A549 (cell line): ENCODE results near the gene KCNH2. TPM values are rescaled to one million over a fixed set of nuclear protein-coding genes. Genes with fewer than 3 reads are reported as not detected.
A peak's percentile ranks its signal among the peaks of the same experiment; 100 is the strongest.

Experiments
- ATAC-seq, 2 experiments: fragments of 200-7000 bp in 1 of 2; fragments of >200 bp in 1 of 2; cut with Nextera tagmentation in 1 of 2; cut with Tn5 transposase in 1 of 2; 3 replicates each; pipeline versions ENCODE4 v1.8.0 to v1.9.1; 2018 to 2020; ENCODE audit warnings: mild to moderate bottlenecking in 1 of 2, moderate library complexity in 1 of 2
- CTCF ChIA-PET: fragments of 300-600 bp; sonication (Branson Sonifier 250); formaldehyde crosslinking; extraction: SDS; loops from one replicate; lab custom pipeline; 2021; ENCODE audit warnings: antibody characterized with exemption, inconsistent platforms; lab: Yijun Ruan, JAX
- POLR2A ChIA-PET: fragments of 350-600 bp; formaldehyde crosslinking; extraction: SDS; loops from one replicate; lab custom pipeline; 2021; ENCODE audit warnings: antibody characterized with exemption, inconsistent platforms; lab: Yijun Ruan, JAX
- DNase-seq, 2 experiments: peaks; one replicate each; pipeline versions ENCODE4 v3.0.0 to v3.0.0-alpha.2; 2011 to 2016; ENCODE audit warnings: low read depth in 1 of 2, low spot score in 1 of 2
- FAIRE-seq: peaks from 2 replicates; lab custom pipeline; 2011; peaks lifted over from hg19 to GRCh38; lab: Jason Lieb, UNC
- H3K27ac ChIP-seq, 2 experiments: fragments of >200 bp; sonication (Bioruptor Twin); formaldehyde crosslinking; 3 replicates each; pipeline ENCODE4 v1.5.1; 2016 to 2017
- H3K4me1 ChIP-seq: fragments of >200 bp; sonication (Bioruptor Twin); formaldehyde crosslinking; 3 replicates; pipeline ENCODE4 v1.6.1; 2016
- H3K4me2 ChIP-seq: fragments of >200 bp; sonication (Bioruptor Twin); formaldehyde crosslinking; 3 replicates; pipeline ENCODE4 v1.6.1; 2016
- H3K4me3 ChIP-seq: fragments of >200 bp; sonication (Bioruptor Twin); formaldehyde crosslinking; 3 replicates; pipeline ENCODE4 v1.5.1; 2016
- H3K9me3 ChIP-seq: fragments of >200 bp; sonication (Bioruptor Twin); formaldehyde crosslinking; 3 replicates; pipeline ENCODE4 v1.6.1; 2016
- CBX2 ChIP-seq: fragments of 200-600 bp; sonication (generic); IDR thresholded peaks from 2 replicates; pipeline ENCODE4 v1.6.1; 2016; ENCODE audit warnings: low read depth, mild to moderate bottlenecking, borderline replicate concordance
- CBX8 ChIP-seq: fragments of 200-600 bp; sonication (generic); IDR thresholded peaks from 2 replicates; pipeline ENCODE4 v1.6.1; 2016
- CHD2 ChIP-seq: fragments of 150-350 bp; IDR thresholded peaks from 2 replicates; pipeline ENCODE4 v1.6.1; 2014; ENCODE audit warnings: low read length; ENCODE audit not compliant: partially characterized antibody
- CTCF ChIP-seq: fragments of >200 bp; sonication (Bioruptor Twin); formaldehyde crosslinking; IDR thresholded peaks from 3 replicates; pipeline ENCODE4 v1.5.1; 2016
- E2F6 ChIP-seq: IDR thresholded peaks from 2 replicates; pipeline ENCODE4 v1.6.1; 2012; ENCODE audit warnings: low read depth, borderline replicate concordance
- EHF ChIP-seq: fragments of 250-450 bp; sonication (Bioruptor Pico); IDR thresholded peaks from 2 replicates; pipeline ENCODE4 v1.5.0; 2020; ENCODE audit warnings: mild to moderate bottlenecking
- ESRRA ChIP-seq: fragments of 150-350 bp; IDR thresholded peaks from 2 replicates; pipeline ENCODE4 v1.6.1; 2014; ENCODE audit warnings: mild to moderate bottlenecking, low read length, borderline replicate concordance
- FOSB ChIP-seq: fragments of 250-450 bp; sonication (Bioruptor Pico); IDR thresholded peaks from 2 replicates; pipeline ENCODE4 v1.5.0; 2020; ENCODE audit warnings: mild to moderate bottlenecking, moderate library complexity
- FOSL2 ChIP-seq, 2 experiments: fragments of 450-650 bp in 1 of 2; fragments of >200 bp in 1 of 2; sonication (Bioruptor Twin) in 1 of 2; formaldehyde crosslinking; IDR thresholded peaks; 2 replicates each; pipeline versions ENCODE4 v1.5.0 to v1.6.1; 2016 to 2020; ENCODE audit warnings: mild to moderate bottlenecking in 1 of 2, moderate library complexity in 1 of 2
- HOXB5 ChIP-seq: fragments of 250-450 bp; sonication (Bioruptor Pico); IDR thresholded peaks from 2 replicates; pipeline ENCODE4 v1.5.0; 2020; ENCODE audit warnings: mild to moderate bottlenecking, moderate library complexity
- JUN ChIP-seq, 2 experiments: fragments of >200 bp; sonication (Bioruptor Twin); formaldehyde crosslinking; IDR thresholded peaks; 2 replicates in 1 of 2; 3 replicates in 1 of 2; pipeline ENCODE4 v1.6.1; 2016 to 2017
- KDM1A ChIP-seq: fragments of 200-600 bp; sonication (generic); IDR thresholded peaks from 2 replicates; pipeline ENCODE4 v1.6.1; 2016; ENCODE audit warnings: low read depth, mild to moderate bottlenecking
- MAFK ChIP-seq: fragments of 450-650 bp; IDR thresholded peaks from 2 replicates; pipeline ENCODE4 v1.6.1; 2014; ENCODE audit not compliant: partially characterized antibody
- MAX ChIP-seq: IDR thresholded peaks from 2 replicates; pipeline ENCODE4 v1.6.1; 2012
- NR3C1 ChIP-seq: fragments of >200 bp; sonication (Bioruptor Twin); formaldehyde crosslinking; IDR thresholded peaks from 3 replicates; pipeline ENCODE4 v1.6.1; 2017
- PBX3 ChIP-seq: IDR thresholded peaks from 2 replicates; pipeline ENCODE4 v1.6.1; 2012
- RAD21 ChIP-seq, 2 experiments: fragments of >200 bp in 1 of 2; sonication (Bioruptor Twin) in 1 of 2; formaldehyde crosslinking in 1 of 2; IDR thresholded peaks in 1 of 2; conservative IDR thresholded peaks in 1 of 2; 2 replicates in 1 of 2; 3 replicates in 1 of 2; pipeline ENCODE4 v1.6.1; 2012 to 2018; ENCODE audit warnings: inconsistent platforms in 1 of 2
- RCOR1 ChIP-seq: fragments of 150-350 bp; IDR thresholded peaks from 2 replicates; pipeline ENCODE4 v1.6.1; 2014; ENCODE audit warnings: antibody characterized with exemption, low read length, low read depth
- RFX5 ChIP-seq: fragments of 450-650 bp; IDR thresholded peaks from 2 replicates; pipeline ENCODE4 v1.7.1; 2014; ENCODE audit warnings: antibody characterized with exemption, mild to moderate bottlenecking, moderate library complexity
- RNF2 ChIP-seq: fragments of 200-600 bp; sonication (generic); IDR thresholded peaks from 2 replicates; pipeline ENCODE4 v1.6.1; 2016; ENCODE audit warnings: low read depth, mild to moderate bottlenecking, antibody characterized with exemption, moderate library complexity, borderline replicate concordance
- USF2 ChIP-seq: fragments of 450-650 bp; IDR thresholded peaks from 2 replicates; pipeline ENCODE4 v1.6.1; 2014; ENCODE audit warnings: antibody characterized with exemption
- ZC3H11A ChIP-seq: fragments of 450-650 bp; IDR thresholded peaks from 2 replicates; pipeline ENCODE4 v1.6.1; 2014; ENCODE audit warnings: antibody characterized with exemption, mild to moderate bottlenecking
- ZNF302 ChIP-seq: fragments of 250-450 bp; sonication (Bioruptor Pico); IDR thresholded peaks from 2 replicates; pipeline ENCODE4 v1.9.0; 2021; ENCODE audit warnings: inconsistent platforms, mild to moderate bottlenecking, moderate library complexity
- ZSCAN20 ChIP-seq: fragments of 250-450 bp; sonication (Bioruptor Pico); IDR thresholded peaks from 2 replicates; pipeline ENCODE4 v1.8.0; 2022; ENCODE audit warnings: mild to moderate bottlenecking, moderate library complexity
- WGBS: methylation state at CpG from one replicate; pipeline ENCODE4 v1.1.6; 2017; ENCODE audit errors: missing lambda C conversion rate; 5-methylcytosine and 5-hydroxymethylcytosine counted together
- polyA plus RNA-seq, 4 experiments: library from polyadenylated mRNA; depleted of rRNA in 3 of 4; stranded (reverse); fragments of >200 nt; fragmentation: RNase III in 1 of 4; extraction: RNeasy Plus Mini Kit Qiagen cat#74134 plus additional on column Dnase treatment in 1 of 4; gene quantifications; 2 replicates in 3 of 4; 3 replicates in 1 of 4; pipeline ENCODE4 v1.2.3, GENCODE V29; 2011 to 2017

KCNH2 gene
- polyA plus RNA-seq, 2 of the 4 experiments (the other 2 are of a cell fraction) = 0.26 to 0.41 TPM

- FAIRE-seq (no peak), ATAC-seq (peak in 1 of 2 experiments; percentile 3; a peak in 1 of 6 replicates), DNase-seq (no peak)
- Histone ChIP-seq H3K4me3 (no peak overlapping the region), H3K9me3 (no peaks in the 10 kb centered on the region), H3K4me2 (no peak overlapping the region), H3K27ac (peak overlapping the region in 1 of 2 experiments; percentile 15; a peak in 3 of 6 replicates), H3K4me1 (peaks cover 23% of the 10 kb centered on the region; the same call in 1 of the 3 replicates)
- ChIA-PET CTCF (interaction anchor here (0.7 to 11.2 kb wide), 14 partner anchors 11 to 111 kb away, joined by 3 to 110 read pairs (median 6); partner anchors contain the start of genes ABCB8 and ATG9B), POLR2A (no interaction called here)
- TF ChIP-seq MAFK (no peak), ZSCAN20 (CRISPR knock-in tag) (no peak), NR3C1 (no peak), RCOR1 (no peak), CHD2 (no peak), RAD21 (conservative IDR thresholded peaks at IDR 0.05 in 1 of 2, IDR thresholded peaks at IDR 0.05 in 1 of 2) (no peak), KDM1A (no peak), FOSB (CRISPR knock-in tag) (no peak), JUN (IDR thresholded peaks at IDR 0.05) (no peak), ESRRA (no peak), HOXB5 (no peak), RFX5 (no peak), CBX2 (no peak), PBX3 (no peak), MAX (no peak), RNF2 (no peak), E2F6 (no peak), ZNF302 (CRISPR knock-in tag) (no peak), CBX8 (no peak)
- WGBS = 92% methylated on average over 4 of the region's 22 CpGs
Observed at GRCh38 chr7:151009327-151010036, 31.4 kb upstream of the KCNH2 start.

- POLR2A ChIA-PET = no interaction called here
- H3K27ac ChIP-seq = no peak overlapping the region
- no peak for FAIRE-seq
- ATAC-seq = peak in 1 of 2 experiments; percentile 74; a peak in 3 of 6 replicates
- CTCF ChIA-PET = interaction anchor here (0.7 to 11.2 kb wide), 13 partner anchors 12 to 110 kb away, joined by 3 to 110 read pairs (median 7); partner anchors contain the start of genes ABCB8 and ATG9B
- H3K9me3 ChIP-seq = no peaks in the 10 kb centered on the region
- H3K4me3 ChIP-seq = no peak overlapping the region
- H3K4me2 ChIP-seq = no peak overlapping the region
- peak; percentile 41 to 50 for DNase-seq
- no peak for TF ChIP-seq ZC3H11A
- no peak for TF ChIP-seq EHF
- peak; percentile 41; the same call in 2 of the 3 replicates for TF ChIP-seq CTCF
- TF ChIP-seq USF2 = no peak
- TF ChIP-seq FOSL2 (IDR thresholded peaks at IDR 0.05) = no peak
- TF ChIP-seq FOSL2 (CRISPR knock-in tag; IDR thresholded peaks at IDR 0.05) = no peak
- H3K4me1 ChIP-seq = peaks cover 23% of the 10 kb centered on the region; the same call in 1 of the 3 replicates
- 86% methylated on average over 18 of the region's 40 CpGs for WGBS
Observed at GRCh38 chr7:151008511-151009323, 30.6 kb upstream of the KCNH2 start.
